Fibroblast of the aortic adventitia (primary cell): Measurements from ENCODE around the gene TRIM46. TPM values are rescaled to one million over a fixed set of nuclear protein-coding genes. Genes with fewer than 3 reads are reported as not detected.
"Not testable (repeated sequence)": the region's sequence is repeated elsewhere in the genome, so short reads cannot be mapped to it uniquely, and the experiment has no call there.

Experiments
- DNase-seq: peaks from one replicate; pipeline ENCODE4 v3.0.0-alpha.2; 2010; ENCODE audit warnings: low read depth
- H3K4me3 ChIP-seq: 2 replicates; pipeline ENCODE4 v1.5.1; 2011; ENCODE audit warnings: low read depth, mild to moderate bottlenecking, control low read depth, low read length, moderate library complexity
- total RNA-seq: library from RNA; depleted of rRNA; stranded (reverse); fragments of >200 nt; gene quantifications from 2 replicates; pipeline ENCODE4 v1.2.3, GENCODE V29; 2012; ENCODE audit warnings: low replicate concordance
- TF ChIP-seq, protein P1 (sequence below): IDR thresholded peaks from 2 replicates; pipeline ENCODE4 v1.5.1; 2011; ENCODE audit warnings: mild to moderate bottlenecking, low read length, control low read depth, inconsistent platforms; ENCODE audit not compliant: insufficient read depth

Gene TRIM46
- total RNA-seq, 1 donor = 5.2 TPM

DNA sequence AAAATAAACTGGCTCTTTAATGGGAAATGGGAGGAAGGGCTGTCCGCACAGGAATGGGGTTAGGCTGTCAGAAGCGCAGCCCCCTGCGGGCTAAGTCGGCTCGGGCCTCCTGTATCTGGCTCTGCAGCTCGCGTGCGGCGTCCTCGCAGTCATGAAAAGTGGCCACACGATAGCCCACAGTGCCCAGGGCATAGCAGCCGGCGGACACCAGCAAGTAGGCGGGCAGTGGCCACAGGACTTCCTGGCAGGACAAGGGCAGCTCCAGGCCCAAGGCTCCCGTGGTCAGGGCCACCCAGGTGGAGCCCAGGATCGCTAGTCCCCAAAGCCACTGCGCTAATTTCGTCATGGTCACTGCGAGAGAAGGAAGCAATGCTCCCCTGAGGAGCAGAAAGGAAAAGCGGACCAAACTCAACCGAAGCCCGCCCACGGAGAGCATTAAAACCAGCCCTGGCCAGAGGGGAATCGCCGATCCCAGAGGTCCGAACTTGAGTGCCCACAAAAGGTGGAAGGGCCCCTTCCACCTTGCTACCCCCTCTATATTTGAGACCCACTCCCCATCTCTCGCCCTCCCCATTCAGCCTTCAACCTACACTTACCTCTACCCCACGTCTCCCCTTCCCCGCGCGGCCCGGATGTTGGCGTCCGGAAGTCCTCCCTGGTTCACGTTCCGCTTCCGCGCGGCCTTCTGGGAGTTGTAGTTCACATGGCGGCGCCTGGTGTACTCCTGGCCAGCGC, 33.6 kb upstream of the TRIM46 start, which contains the start of gene DPM3:
TSS of gene DPM3 (minus strand) at position 637 of the 735 bp plus-strand sequence. CDS start at position 346, 291 bp downstream.
- H3K4me3 ChIP-seq = peak within 1 kb of the TSS; percentile 99
- peak; percentile 74 for DNase-seq
- TF ChIP-seq, protein P1, sequence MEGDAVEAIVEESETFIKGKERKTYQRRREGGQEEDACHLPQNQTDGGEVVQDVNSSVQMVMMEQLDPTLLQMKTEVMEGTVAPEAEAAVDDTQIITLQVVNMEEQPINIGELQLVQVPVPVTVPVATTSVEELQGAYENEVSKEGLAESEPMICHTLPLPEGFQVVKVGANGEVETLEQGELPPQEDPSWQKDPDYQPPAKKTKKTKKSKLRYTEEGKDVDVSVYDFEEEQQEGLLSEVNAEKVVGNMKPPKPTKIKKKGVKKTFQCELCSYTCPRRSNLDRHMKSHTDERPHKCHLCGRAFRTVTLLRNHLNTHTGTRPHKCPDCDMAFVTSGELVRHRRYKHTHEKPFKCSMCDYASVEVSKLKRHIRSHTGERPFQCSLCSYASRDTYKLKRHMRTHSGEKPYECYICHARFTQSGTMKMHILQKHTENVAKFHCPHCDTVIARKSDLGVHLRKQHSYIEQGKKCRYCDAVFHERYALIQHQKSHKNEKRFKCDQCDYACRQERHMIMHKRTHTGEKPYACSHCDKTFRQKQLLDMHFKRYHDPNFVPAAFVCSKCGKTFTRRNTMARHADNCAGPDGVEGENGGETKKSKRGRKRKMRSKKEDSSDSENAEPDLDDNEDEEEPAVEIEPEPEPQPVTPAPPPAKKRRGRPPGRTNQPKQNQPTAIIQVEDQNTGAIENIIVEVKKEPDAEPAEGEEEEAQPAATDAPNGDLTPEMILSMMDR = no peak

DNA sequence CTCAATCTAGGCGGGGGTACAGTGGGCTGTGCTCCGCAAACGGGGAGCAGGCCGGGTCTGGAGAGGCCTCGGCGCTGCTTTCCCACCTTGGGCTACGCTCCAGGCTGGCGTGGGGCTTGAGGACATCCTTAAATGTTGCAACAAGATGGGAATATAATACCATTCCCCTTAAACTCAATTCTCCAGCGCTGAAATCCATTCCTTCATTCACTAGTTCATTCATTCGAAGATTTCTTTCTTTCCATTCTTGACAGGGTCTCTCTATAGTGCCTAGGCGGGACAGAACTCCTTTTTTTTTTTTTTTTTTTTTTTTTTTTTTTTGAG, 33.1 kb upstream of the TRIM46 start:
- peak overlapping the region; percentile 99 for H3K4me3 ChIP-seq
- DNase-seq = no peak
- TF ChIP-seq, protein P1 = no peak

DNA sequence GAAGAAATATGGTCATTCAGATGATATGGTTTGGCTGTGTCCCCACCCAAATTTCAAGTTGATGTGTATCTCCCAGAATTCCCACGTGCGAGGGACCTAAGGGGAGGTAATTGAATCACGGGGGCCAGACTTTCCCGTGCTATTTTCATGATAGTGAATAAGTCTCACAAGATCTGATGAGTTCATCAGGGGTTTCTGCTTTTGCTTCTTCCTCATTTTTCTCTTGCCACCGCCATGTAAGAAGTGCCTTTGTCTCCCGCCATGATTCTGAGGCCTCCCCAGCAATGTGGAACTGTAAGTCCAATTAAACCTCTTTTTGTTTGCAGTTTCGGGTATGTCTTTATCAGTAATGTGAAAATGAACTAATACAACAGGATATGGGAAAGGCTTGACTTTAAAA, 31.9 kb upstream of the TRIM46 start:
- DNase-seq = no peak
- H3K4me3 ChIP-seq = no peak overlapping the region

DNA sequence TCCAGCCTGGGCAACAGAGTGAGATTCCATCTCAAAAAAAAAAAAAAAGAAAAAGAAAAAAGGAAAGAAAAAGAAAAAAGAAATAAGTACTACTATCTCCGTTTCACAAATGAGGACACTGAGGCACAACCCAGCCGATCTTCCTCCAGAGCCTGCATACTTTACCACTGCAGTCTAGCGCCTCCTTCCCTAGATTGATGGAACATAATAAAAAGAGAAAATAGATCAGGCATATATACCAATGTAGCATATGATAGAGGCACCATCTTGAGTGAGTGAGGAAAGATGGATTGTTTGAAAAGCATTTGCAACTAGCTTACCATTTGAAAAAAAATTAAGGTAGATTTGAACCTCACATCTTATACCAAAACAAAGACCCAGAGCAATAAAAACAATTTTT, 28.2 kb upstream of the TRIM46 start:
- no peak for DNase-seq
- no peak overlapping the region for H3K4me3 ChIP-seq
- TF ChIP-seq, protein P1 = peak; percentile 7

More for the DNA sequence above, 31.9 kb upstream of the TRIM46 start:
- TF ChIP-seq, protein P1 = no peak

DNA sequence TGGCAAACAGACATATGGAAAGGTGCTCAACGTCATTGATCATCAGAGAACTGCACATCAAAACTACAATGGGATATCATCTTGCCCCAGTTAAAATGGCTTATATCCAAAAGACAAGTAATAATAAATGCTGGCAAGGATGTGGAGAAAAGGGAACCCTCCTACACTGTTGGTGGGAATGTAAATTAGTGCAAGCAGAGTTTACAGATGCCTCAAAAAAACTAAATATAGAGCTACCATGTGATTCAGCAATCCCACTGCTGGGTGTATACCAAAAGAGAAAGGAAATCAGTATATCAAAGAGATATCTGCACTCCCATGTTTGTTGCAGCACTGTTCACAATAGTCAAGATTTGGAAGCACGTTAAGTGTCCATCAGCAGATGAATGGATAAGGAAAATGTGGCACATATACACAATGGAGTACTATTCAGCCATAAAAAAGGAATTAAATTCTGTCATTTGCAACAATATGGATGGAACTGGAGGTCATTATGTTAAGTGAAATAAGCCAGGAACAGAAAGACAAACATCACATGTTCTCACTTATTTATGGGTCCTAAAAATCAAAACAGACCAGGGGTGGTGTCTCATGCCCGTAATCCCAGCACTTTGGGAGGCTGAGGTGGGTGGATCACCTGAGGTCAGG, 17.5 kb upstream of the TRIM46 start:
- not testable (repeated sequence) for DNase-seq, H3K4me3 ChIP-seq

DNA sequence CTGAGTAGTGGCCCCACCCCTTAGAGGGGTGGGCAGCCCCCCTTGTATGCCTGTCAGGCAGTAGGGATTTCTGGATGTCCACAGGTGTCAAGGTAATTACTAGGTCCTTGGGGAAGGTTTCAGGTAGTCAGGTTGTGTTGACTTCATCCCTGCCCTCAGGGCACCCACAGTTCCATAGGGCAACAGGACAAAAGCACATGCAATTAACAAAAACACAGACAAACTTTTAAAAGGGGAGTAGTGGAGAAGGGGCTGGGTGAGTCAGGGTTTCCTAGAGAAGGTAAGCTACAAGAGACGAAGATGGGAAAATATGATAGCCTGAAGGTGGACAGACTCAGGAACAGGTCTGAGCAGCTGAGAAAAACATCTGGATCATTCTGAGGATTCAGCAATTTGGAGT, 14.7 kb upstream of the TRIM46 start:
- TF ChIP-seq, protein P1 = no peak

DNA sequence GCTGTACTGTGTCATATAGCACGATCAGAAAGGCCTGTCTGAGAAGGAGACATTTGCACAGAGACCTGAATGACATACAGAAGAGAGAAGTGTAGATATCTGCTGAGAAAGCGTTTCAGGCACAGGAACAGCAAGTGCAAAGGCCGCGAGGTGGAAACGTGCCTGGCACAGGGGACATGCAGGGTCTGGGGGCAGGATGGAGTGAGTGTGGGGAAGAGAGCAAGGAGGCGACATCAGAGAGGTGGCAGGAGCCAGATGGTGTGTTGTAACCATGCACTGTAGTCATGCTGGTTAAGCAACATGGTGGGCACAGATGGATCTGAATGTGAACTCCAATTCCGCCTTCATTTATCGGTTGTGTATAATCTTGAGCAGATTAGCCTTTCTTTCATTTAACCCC, 13.5 kb upstream of the TRIM46 start:
- no peak overlapping the region for H3K4me3 ChIP-seq

More for the DNA sequence above, 14.7 kb upstream of the TRIM46 start:
- H3K4me3 ChIP-seq = no peak overlapping the region
- DNase-seq = no peak

DNA sequence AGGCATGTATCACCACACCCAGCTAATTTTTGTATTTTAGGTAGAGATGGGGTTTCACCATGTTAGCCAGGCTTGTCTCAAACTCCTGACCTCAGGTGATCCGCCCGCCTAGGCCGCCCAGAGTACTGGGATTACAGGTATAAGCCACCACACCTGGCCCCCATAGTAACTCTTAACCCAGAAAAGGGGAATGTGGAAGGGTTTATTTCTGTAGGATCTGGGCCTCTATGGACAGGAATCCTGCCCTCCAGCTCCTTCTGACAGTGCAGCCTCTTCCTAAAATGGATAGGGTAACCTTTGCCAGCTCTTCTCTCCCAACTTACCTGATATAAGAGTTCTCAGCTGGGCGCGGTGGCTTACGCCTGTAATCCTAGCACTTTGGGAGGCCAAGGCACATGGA, 11.0 kb upstream of the TRIM46 start:
- DNase-seq, H3K4me3 ChIP-seq: not testable (repeated sequence)

More for the DNA sequence above, 13.5 kb upstream of the TRIM46 start:
- no peak for DNase-seq
- TF ChIP-seq, protein P1 = no peak

DNA sequence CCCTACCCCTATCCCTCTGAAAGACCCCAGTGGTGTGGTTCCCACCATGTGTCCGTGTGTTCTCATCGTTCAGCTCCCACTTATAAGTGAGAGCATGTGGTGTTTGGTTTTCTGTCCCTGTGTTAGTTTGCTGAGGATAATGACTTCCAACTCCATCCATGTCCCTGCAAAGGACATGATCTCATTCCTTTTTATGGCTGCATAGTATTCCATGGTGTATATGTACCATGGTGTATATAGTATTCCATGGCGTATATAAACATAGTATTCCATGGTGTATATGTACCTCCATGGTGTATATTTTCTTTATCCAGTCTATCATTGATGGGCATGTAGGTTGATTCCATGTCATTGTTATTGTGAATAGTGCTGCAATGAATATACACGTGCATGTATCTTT, 9.9 kb upstream of the TRIM46 start:
- H3K4me3 ChIP-seq, DNase-seq: not testable (repeated sequence)

DNA sequence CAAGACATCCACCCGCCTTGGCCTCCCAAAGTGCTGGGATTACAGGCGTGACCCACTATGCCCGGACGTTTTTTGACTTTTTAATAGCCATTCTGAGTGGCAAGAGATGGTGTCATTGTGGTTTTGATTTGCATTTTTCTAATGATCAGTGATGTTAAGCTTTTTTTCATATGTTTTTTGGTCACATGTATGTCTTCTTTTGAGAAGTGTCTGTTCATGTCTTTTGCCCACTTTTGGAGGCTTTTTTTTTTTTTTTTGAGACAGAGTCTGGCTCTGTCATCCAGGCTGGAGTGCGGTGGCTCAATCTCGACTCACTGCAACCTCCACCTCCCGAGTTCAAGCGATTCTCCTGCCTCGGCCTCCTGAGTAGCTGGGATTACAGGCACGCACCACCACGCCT, 9.0 kb upstream of the TRIM46 start:
- H3K4me3 ChIP-seq, DNase-seq: not testable (repeated sequence)
